Stimulated activated CD8-positive, alpha-beta memory T cell treated with anti-CD3 and anti-CD28 coated beads, Interleukin-2, amount 100 ng/mL, for 1 hour (primary cell): ENCODE results near the gene TMEM150C.
"Not testable (repeated sequence)": the region's sequence is repeated elsewhere in the genome, so short reads cannot be mapped to it uniquely, and the experiment has no call there.

Experiments used
- DNase-seq, 2 donors: peaks; one replicate each; pipeline ENCODE4 v3.0.0-alpha.2; 2020; ENCODE audit warnings: low read depth in 2 of 2

The TMEM150C gene

GRCh38 chr4:82473621-82474164, 88.1 kb downstream of the TMEM150C start:
- no peak for DNase-seq

- not testable (repeated sequence) for DNase-seq
Observed at GRCh38 chr4:82473080-82473479, 88.7 kb downstream of the TMEM150C start.

GRCh38 chr4:82469791-82470345, 91.9 kb downstream of the TMEM150C start:
- no peak for DNase-seq

GRCh38 chr4:82467471-82467870, 94.3 kb downstream of the TMEM150C start:
- DNase-seq: no peak

- no peak for DNase-seq
Observed at GRCh38 chr4:82463221-82463620, 98.6 kb downstream of the TMEM150C start.

- peak; percentile 60 to 66 for DNase-seq
Observed at GRCh38 chr4:82462415-82462831, 99.4 kb downstream of the TMEM150C start.

GRCh38 chr4:82461710-82462109, 100.1 kb downstream of the TMEM150C start:
- DNase-seq: no peak

- no peak for DNase-seq
Observed at GRCh38 chr4:82458729-82459128, 103.1 kb downstream of the TMEM150C start.

GRCh38 chr4:82457266-82457665, 104.5 kb downstream of the TMEM150C start:
- no peak for DNase-seq

- DNase-seq: no peak
Observed at GRCh38 chr4:82452026-82452425, 109.8 kb downstream of the TMEM150C start.

- DNase-seq: no peak
Observed at GRCh38 chr4:82450966-82451755, 110.6 kb downstream of the TMEM150C start.

- no peak for DNase-seq
Observed at GRCh38 chr4:82447886-82448285, 113.9 kb downstream of the TMEM150C start.

GRCh38 chr4:82439088-82439487, 122.7 kb downstream of the TMEM150C start:
- no peak for DNase-seq

- no peak for DNase-seq
Observed at GRCh38 chr4:82437285-82438005, 124.3 kb downstream of the TMEM150C start.

- no peak for DNase-seq
Observed at GRCh38 chr4:82436780-82437179, 125.0 kb downstream of the TMEM150C start.

- no peak for DNase-seq
Observed at GRCh38 chr4:82436130-82436529, 125.7 kb downstream of the TMEM150C start.

GRCh38 chr4:82434949-82435348, 126.8 kb downstream of the TMEM150C start:
- no peak for DNase-seq

- DNase-seq: no peak
Observed at GRCh38 chr4:82433791-82434190, 128.0 kb downstream of the TMEM150C start.
